Measurements from ENCODE around the gene SASH1.

DNA sequence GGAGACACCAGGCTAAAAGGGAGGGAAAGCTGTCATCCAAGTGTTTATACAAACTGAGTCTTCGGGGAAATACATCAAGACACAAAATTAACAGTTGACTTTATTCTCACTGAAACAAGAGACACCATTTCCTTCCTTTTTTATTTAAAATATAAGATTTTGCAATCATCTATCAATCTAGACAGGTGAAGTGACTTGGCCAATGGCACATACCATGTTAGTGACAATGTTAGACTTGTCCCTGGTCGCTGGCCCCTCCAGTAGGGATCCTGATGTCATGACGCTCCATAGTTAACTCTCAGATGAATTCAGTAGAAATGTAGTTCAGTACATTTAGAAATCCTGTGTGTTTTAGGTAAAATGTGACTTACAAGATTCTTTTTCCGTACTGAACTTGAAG is 2.9 kb downstream of the SASH1 start:
- TF ChIP-seq CTCF (IDR thresholded peaks at IDR 0.05) (no peak), POLR2A (IDR thresholded peaks at IDR 0.05) (no peak), POLR2AphosphoS5 (IDR thresholded peaks at IDR 0.05) (no peak)
